ENCODE results near the gene WWOX.

The WWOX gene

DNA sequence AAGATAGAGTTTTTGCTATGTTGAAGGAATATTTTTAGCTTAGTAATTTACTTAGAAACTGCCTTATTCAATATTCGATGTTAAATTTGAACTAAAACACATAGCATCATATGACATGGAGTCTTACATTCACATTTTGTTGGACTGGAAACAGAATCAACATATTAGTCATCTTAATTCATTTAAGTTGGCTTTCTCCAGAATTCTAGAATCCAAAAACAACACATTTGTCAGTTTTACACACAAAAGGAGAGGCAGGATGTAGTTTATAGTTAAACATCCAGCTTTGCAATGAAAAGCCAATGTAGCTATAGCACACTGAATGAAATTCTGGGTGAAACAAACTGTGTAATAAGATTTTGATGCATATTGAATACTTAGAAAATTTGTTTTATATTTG, 43.3 kb downstream of the WWOX start:
- no peak for DNase-seq (ENCODE audit: low read depth, low spot score)

DNA sequence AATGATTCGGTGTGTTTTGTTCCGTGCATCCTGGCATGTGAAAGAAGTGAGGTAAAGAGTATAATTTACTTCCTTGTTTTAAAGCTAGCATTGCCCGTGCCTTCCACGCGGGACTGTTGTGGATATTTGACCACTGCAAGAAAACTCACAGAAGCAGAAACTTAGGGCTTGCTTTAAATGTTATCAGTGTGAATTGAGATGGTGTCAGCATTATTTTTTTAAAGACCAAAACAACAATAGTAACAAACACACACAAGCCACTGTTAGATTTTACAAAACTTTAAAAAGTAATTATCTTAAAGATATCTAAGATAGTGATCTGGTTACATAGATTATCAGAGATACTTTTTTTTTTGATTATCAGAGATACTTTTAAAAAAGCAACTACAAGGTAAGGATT, 47.4 kb downstream of the WWOX start:
- DNase-seq (ENCODE audit: low read depth, low spot score), result no peak

DNA sequence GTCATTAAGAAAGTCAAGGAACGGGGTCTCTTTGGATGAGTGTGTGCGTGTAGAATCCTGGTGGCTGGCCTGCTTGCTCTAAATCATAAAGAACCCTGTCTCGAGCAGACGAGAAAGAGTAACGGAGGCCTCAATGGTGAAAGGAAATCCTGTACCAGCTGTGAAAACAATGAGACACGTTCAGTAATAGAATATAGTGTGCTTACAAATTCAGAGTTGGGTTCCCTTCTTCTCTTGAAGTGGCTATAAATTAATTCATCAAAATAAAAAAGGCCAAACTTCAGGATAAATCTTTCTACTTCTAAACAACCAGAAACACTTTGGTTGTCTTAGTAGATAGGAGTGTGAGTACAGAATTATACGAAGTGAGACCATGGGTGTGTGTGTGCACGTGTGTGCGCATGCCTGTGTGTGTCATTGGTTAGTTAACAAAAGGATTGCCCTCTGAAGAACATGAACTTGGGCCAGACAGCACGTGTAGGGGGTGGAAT, 48.5 kb downstream of the WWOX start:
- no peak for DNase-seq (ENCODE audit: low read depth, low spot score)

DNA sequence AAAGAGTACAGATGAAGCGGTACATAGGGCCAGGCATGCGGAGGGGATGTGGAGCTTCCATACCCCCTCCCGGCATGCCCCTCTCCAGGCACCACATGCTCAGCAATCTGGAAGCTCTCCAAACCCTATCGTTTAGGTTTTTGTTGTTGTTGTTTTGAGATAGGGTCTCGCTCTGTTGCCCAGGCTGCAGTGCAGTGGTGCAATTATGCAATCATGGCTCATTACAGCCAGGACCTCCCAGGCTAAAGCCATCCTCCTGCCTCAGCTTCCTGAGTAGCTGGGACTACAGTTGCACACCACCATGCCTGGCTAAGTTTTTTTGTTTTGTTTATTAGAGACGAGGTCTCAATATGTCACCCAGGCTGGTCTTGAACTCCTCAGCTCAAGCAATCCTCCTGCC, 50.8 kb downstream of the WWOX start:
- DNase-seq (ENCODE audit: low read depth, low spot score), result no peak

DNA sequence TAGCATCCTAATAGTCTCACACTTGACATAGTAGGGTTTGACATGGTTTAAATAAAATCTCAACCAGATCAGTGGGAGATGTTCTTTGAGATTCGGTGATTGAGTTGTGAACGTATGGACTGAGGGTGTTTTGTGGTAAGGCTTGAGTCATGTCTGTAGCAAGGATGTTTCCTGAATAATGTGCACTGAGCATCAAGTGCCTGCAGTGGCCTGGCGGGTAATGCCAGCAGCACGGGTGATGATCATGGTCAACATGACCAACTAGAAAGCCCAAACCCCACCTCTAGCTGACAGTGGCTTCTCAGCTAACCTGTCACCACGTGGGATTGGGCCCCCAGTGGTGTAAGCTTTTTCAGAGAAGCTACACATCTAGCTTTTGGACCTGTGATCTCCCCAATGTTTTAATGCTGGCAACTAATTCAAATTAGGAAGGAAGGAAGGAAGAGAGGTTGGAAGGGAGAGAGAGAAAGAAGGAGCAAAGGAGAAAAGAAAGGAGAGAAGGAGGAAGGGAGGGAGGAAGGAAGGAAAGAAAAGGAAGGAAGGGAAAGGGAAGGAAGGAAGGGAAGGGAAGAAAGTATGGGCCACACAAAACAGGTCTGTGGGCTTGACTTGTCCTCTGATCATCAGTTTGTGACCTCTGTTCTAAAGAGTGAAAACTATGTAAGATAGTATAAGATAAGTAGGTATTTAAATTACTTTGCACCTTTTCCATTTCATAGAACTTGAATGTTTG, 55.4 kb downstream of the WWOX start:
- no peak for DNase-seq (ENCODE audit: low read depth, low spot score)

DNA sequence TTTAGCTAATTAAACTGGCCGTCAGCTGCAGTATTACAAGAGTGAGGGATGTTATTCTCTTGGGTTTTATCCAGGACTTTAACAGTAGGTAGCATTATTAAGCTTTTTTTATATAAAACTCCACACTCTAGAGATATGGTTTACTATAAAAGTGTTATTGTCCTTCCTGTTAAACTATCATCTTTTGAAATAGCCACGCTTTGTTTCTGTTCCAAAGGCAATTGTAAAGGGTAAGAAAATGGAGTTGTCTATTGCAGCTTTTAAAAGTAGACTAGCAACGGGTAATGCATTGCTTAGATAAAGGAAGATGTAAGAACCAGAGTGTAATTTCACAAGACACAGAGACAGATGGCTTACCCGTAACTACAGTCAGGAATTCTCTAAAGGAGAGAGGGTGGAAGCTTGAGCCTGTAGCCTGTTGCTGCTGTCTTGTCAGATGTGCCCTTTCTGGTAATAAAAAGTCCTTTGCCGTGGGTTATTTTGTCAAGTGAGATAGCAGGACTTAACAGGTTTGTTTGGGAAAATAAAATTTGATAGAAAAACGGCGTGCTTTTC, 56.4 kb downstream of the WWOX start:
- no peak for DNase-seq (ENCODE audit: low read depth, low spot score)

DNA sequence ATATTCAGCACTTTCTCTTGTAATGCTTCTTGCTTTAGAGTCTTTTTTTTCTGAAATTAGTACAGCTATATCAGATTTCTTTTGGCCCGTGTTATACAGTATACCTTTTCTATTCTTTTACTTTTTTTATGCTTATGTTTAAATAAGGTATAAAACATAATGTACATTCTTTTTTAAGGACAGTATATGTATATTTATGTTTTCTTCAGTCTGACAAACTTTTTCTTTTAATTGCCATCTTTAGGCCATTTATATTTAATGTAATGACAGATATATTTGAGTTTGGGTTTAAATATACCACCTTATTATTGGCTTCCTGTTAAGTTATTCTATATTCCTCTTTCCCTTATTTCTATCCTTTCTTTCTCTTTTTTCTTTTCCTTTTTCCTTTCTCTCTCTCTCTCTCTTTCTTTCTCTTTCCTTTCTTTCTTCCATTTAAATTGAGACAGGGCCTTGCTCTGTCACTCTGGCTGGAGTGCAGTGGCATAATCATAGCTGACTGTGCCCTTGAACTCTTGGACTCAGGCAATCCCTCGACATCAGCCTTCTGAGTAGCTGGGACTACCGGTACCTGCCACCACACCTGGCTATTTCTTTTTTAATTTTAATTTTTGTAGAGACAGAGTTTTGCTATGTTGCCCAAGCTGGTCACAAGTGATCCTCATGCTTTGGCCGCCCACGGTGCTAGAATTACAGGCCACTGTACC, 61.7 kb downstream of the WWOX start:
- no peak for DNase-seq (ENCODE audit: low read depth, low spot score)

DNA sequence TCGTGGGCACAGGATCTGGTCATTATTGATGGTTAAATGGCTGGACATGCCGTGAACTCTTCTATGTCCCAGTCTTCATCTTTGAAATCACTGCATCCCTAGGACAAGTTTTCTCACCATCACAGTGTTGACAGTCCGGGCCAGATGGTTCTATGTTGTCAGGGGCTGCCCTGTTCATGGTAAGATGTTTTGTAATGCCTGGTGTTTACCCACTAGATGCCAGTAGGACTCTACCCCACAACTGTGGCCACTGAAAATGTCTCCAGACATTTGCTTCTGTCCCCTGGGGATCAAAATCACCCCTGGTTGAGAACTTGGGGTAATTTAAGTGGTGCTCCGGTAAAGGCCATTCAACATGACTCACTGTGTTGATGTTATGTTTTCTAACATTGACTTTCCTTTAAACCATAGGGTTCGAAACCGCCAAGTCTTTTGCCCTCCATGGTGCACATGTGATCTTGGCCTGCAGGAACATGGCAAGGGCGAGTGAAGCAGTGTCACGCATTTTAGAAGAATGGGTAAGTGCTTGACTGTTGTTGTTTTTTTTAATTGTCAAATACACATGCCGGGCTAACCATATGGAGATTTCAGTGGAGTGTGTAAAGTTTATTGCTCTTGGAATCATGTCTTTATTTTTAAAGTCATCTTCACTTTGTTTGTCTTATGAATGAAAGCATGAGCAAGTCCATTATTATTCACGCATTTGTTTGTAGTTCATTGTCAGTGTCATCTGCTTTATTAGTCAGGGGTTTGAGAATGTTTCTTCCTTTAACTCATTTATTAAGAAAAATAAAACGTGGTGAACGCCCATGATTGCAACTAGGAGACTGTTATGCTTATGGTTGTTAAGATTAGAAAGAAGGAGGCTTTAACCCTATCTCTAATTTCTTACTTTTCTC, 64.6 kb downstream of the WWOX start:
- no peak for DNase-seq (ENCODE audit: low read depth, low spot score)

DNA sequence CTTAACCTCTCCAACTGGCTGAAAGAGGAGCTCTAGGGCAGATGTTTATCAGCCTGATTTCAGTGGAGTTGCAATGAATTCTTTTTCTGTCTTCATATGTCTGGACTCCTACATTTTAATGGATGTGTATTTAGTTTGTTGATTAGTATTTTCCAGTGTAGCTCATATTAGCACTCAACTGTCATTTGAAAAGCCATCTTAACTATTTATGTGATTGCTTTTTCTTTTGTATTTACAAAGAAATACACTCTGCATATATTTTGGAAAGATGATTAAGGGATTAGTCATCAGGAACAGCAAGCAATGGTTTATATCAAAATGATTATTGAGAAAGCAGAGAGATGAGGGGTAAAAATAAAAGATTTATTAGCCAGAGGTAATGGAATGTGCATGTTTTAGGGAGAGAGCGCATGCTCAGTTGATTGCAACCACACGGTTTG, 71.1 kb downstream of the WWOX start:
- no peak for DNase-seq (ENCODE audit: low read depth, low spot score)

DNA sequence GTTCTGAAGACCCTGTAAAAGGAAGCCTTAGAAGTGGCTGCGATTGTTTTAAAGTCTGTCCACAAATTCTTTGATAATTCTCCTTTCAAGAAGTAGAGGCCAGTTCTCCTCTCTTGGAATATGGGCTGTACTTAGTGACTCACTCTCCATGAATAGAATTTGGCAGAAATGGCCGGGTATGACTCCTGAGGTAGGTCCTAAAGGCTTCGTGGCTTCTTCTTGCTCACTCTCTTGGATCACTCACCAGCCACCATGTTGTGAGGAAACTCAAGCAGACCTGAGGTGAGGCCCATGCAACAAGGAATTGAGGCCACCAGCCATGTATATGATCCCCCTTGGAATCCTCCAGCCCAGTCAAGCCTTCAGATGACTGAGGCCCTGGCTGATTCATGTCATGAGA, 75.8 kb downstream of the WWOX start:
- no peak for DNase-seq (ENCODE audit: low read depth, low spot score)

DNA sequence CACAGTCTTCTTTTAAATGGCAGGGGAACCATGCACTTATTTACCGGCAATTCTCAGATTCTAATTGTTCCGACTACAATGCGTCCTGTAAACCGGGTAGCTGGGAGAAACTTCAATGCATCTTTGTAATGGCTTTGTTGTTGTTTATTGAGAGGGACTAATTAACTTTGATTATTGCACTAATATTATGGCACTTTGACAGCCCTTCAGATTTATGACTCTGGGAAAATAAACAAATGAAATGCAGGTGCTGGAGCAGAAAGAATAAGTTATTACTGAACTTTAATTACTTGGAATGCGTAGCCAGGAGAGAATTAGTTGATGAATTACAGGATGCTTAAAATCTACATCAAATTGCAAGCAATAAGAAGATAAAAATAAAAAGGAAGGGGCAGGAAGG, 77.0 kb downstream of the WWOX start:
- DNase-seq (ENCODE audit: low read depth, low spot score), result no peak

DNA sequence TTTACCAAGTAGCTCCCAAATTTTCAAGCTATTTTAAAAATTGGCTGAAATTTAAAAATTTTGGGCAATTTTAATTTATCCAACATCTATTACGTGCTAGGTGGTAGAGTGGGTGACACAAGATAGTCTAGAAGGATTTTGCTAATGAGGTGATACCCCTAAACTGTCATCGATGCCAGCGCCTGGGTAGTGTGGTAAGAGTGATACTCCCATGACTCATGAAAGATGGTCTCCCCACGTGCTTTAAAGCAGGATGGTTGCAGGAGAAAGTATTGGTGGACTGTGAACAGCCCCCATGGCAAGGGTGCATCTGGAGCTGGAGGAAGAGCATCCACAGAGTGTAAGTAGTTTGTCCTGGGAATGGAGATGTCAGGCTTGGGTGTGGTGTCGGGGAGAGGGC, 77.8 kb downstream of the WWOX start:
- DNase-seq (ENCODE audit: low read depth, low spot score), result no peak

DNA sequence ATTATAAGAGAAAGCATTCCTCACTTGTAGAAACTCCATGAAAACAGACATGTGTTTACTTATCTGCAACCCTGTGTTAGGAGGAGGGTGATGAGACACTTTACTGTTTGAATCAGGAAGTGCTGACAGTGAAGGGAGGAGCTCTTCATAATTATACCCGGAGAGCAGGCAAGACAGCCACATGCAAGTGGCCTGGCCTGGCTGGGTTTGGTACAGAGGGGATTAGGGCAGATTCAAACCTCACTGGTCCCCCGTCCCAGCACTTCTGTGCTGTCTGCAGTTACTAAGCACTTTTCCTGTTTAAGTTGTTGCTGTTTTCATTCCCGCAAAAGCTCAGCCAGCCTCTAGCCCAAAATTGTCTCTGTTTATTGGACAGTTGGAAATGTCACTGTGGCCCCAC, 78.5 kb downstream of the WWOX start:
- DNase-seq (ENCODE audit: low read depth, low spot score), result no peak

DNA sequence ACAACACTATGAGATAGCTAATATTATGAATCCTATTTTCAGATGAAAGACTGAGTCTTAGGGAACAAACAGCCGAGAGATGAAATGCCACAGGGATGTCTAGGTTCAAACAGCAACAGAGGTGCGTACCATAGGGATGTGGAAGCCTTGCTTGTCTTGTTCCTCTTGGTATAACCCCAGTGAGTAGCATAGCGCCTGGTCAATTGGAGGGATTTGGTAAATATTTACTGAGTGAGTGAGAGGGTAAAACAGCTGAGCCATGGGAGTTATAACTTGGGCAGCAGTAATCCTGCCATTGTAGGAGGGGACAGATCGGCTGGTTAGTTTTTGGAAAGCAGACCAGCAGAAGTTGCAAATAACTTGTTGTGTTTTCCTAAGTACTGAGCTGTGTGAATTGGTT, 80.2 kb downstream of the WWOX start:
- DNase-seq (ENCODE audit: low read depth, low spot score), result no peak

DNA sequence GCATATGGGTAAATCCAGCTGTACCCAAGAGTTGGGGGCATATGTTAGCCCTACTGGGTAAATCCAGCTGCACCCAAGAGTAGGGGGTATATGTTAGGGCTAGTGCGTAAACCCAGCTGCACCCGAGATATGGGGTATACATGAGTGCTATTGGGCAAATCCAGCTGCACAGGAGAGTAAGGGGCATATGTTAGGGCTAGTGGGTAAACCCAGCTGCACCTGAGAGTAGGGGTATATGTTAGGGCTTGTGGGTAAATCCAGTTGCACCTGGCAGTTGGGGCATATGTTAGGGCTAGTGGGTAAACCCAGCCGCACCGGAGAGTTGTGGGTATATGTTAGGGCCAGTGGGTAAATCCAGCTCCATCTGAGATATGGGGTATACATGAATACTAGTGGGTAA, 80.9 kb downstream of the WWOX start:
- no peak for DNase-seq (ENCODE audit: low read depth, low spot score)

DNA sequence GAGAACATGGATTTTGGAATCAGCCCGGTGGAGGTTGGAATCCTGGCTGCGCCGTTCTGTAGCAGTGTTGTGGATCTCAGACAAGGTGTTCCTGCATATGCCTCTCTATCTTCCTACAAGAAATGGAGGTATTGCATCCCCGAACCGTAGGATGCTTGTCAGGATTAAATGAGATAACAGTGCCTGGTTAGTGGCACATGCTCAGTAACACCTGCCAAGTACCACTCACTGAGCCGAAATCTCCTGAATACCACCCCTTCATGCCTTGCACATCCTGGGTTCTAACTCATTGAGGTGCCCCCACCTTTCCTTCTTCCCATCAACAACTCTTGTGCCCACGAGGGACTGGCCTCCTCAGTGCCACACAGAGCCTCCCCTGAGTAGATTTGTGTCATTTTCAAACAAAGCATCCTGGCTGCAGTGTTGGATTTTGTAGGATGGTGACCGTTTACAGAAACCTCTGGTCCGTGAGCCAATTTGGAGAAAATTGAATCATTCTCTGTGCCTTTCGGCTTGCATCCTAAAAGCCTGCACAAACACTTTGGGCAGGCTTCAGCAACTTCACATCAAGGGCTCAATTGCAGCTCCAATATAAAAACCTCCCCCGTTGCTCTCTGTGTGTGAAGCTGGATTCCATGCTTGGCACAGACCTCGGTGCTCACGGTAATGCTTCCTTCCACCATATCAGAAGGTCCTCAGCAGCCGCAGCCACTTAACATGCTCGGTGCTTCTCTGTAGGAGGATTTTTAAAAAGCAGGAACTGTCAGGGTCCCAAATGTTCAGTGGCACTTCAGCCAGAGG, 84.2 kb downstream of the WWOX start:
- DNase-seq (ENCODE audit: low read depth, low spot score), result no peak

DNA sequence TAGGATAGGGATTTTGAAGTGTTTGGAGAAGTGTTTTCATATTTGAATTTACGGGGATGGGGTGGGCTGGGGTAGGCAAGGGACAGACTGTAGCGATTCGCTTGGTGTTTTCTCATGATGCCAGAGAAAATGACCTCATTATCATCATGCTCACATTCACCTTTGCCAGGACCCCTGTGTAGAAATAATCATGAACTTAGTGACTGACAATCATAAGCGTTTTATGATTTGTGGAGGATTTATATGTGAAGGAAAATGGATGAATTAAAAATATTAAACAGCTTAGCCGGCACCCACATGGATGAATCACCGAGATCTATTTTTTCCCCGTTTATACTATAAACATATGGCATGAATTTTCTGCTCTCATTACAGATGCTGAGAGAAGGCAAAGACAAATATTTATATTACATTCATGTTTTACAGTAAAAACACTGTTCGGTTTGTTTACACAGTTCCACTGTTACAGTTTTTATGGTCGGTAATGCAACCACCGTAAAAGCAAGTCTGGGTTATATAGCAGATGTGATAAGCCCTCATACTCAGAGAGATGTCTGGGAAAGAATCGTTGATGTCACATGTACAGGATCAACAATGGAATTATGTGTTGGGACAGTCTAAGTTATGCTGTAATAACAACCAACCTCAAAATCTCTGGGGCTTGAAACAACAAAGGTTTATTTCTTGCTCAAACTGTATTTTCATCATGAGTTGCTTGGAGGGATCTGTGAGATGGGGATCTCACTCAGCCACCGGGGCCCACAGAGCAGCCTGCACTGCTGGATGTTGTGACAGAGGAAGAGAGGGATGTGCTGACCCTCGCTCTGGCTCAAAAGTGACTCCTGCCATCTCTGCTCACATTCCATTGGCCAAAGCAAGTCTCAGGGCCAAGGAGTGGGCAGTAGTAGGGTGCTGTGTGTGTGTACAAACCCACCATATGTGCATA, 85.1 kb downstream of the WWOX start:
- no peak for DNase-seq (ENCODE audit: low read depth, low spot score)

DNA sequence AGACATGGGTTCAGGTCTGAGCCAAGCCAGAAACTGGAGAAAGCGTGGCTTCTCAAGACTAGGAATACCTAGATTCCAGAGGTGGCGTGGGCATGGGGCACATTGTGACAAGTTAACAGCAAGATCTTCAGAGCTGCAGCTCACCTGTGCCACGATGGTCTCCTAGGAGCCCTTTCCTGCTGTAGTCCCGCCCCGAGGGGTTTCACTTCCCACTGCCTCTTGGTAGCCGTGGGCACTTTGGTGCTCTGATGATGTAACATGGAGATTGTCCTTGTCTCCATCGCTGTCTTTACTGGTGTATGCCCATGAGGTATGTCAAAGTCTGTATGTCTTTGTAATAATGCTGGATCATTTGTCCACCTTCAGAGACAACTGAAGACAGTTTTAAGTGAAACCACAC, 89.7 kb downstream of the WWOX start:
- DNase-seq (ENCODE audit: low read depth, low spot score), result no peak

DNA sequence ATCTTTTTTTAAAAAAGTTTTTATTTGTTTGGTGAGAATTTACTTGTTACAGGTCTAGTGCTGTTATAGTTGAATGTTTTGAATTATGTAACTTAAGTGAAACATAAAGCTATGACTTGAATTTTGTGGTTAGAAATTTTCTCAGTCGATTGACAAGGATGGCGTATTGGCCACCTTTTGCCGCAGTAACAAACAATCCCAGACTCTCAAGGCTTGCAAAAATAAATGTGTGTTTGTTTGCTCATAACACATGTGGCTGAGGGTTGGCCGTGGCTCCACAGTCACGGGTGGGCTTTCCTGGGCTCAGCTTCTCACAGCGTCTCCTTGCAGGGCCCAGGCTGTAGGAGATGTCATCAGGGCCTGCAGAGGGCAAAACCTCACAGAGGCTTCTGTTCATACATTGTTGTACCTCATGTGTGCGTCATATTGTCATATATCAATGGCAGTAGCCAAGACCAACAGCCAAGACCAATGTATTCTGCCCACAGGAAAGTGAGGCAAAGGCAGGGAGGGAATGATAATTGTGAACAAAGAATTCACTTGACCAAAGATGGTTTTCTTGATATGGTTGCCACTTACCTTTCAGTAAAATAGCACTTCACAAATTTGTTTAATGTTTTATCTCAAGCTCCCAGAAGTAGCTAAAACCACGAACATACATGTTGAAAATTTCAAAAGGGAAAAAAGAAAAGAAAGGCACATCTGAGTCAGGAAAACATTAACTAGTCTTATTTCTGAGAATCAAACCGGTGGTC, 93.5 kb downstream of the WWOX start:
- DNase-seq (ENCODE audit: low read depth, low spot score), result no peak
